ENCODE measurements around the gene SMIM43. TPM values are rescaled to one million over a fixed set of nuclear protein-coding genes. Genes with fewer than 3 reads are reported as not detected.

Gene SMIM43
- polyA plus RNA-seq, 1 of the 3 experiments (the other 2 are of a cell fraction): 37.2 TPM

- WGBS (ENCODE audit: low lambda C conversion rate): 62% methylated on average over 6 of the region's 6 CpGs
- H3K79me2 ChIP-seq (ENCODE audit: insufficient read depth): no peaks in the 10 kb centered on the region
- H3K4me2 ChIP-seq: no peak overlapping the region
- no peaks in the 10 kb centered on the region for H3K9me3 ChIP-seq
- H3K4me1 ChIP-seq (ENCODE audit: control insufficient read depth in 1 of 2, insufficient read depth in 2 of 2, low read depth in 1 of 2, low read length in 1 of 2): peaks cover 0 to 18% of the 10 kb centered on the region in 2 experiments; a peak in 2 of 4 replicates
- H3K36me3 ChIP-seq (replicated peaks in 1 of 2; ENCODE audit: control insufficient read depth in 1 of 2, insufficient read depth in 2 of 2, low read length in 1 of 2): no peaks in the 10 kb centered on the region
- H3F3A ChIP-seq (replicated peaks; ENCODE audit: insufficient read depth): peaks cover 9% of the 10 kb centered on the region
- H3K9me2 ChIP-seq: no peaks in the 10 kb centered on the region
- TF ChIP-seq SIN3A (IDR thresholded peaks at IDR 0.05; ENCODE audit: borderline replicate concordance, low read depth, low read length): no peak
- TF ChIP-seq MAX (IDR thresholded peaks at IDR 0.05; ENCODE audit: low read depth): no peak
- no peak for TF ChIP-seq RFX5 (IDR thresholded peaks at IDR 0.05; ENCODE audit: low read length)
- ChIA-PET CTCF (interaction anchor here (1.1 to 1.2 kb wide), 2 partner anchors 9 to 40 kb away, joined by 3 to 5 read pairs; no protein-coding TSS in a partner anchor), POLR2A (no interaction called here)
- 0 out of 2 replicates have a peak overlapping the region, but pooled peaks have one; percentile 12 for H2AFZ ChIP-seq (ENCODE audit: low read depth)
- no peak overlapping the region for H3K9ac ChIP-seq
- no peaks in the 10 kb centered on the region for H3K27me3 ChIP-seq (ENCODE audit: insufficient read depth)
- H4K20me1 ChIP-seq (ENCODE audit: insufficient read depth): no peaks in the 10 kb centered on the region
- H3K4me3 ChIP-seq (ENCODE audit: low read depth in 2 of 2, low read length in 1 of 2): no peak overlapping the region
- peak overlapping the region in 1 of 2 experiments; percentile 75; a peak in 1 of 4 replicates for H3K27ac ChIP-seq (ENCODE audit: low read depth in 2 of 2, low read length in 1 of 2)
- DNase-seq: no peak
Observed at GRCh38 chr4:121776610-121777401, 11.8 kb upstream of the SMIM43 start.

GRCh38 chr4:121773883-121774282, 8.9 kb upstream of the SMIM43 start:
- no peak overlapping the region for H3K4me2 ChIP-seq
- DNase-seq: no peak
- 55% methylated on average over 1 of the region's 1 CpG for WGBS (ENCODE audit: low lambda C conversion rate)
- no peaks in the 10 kb centered on the region for H3K9me2 ChIP-seq
- ChIA-PET CTCF (interaction anchor here (0.8 kb wide), 1 partner anchor 19 kb away, joined by 3 read pairs; no protein-coding TSS in a partner anchor), POLR2A (no interaction called here)
- H3F3A ChIP-seq (replicated peaks; ENCODE audit: insufficient read depth): peaks cover 5% of the 10 kb centered on the region
- no peaks in the 10 kb centered on the region for H3K79me2 ChIP-seq (ENCODE audit: insufficient read depth)
- H3K27ac ChIP-seq (ENCODE audit: low read depth in 2 of 2, low read length in 1 of 2): no peak overlapping the region
- H3K9ac ChIP-seq: no peak overlapping the region
- H3K4me1 ChIP-seq (ENCODE audit: control insufficient read depth in 1 of 2, insufficient read depth in 2 of 2, low read depth in 1 of 2, low read length in 1 of 2): peaks cover 0 to 11% of the 10 kb centered on the region in 2 experiments; a peak in 3 of 4 replicates
- H3K36me3 ChIP-seq (replicated peaks in 1 of 2; ENCODE audit: control insufficient read depth in 1 of 2, insufficient read depth in 2 of 2, low read length in 1 of 2): no peaks in the 10 kb centered on the region
- no peaks in the 10 kb centered on the region for H4K20me1 ChIP-seq (ENCODE audit: insufficient read depth)
- H2AFZ ChIP-seq (ENCODE audit: low read depth): no peak overlapping the region
- H3K27me3 ChIP-seq (ENCODE audit: insufficient read depth): no peaks in the 10 kb centered on the region
- no peaks in the 10 kb centered on the region for H3K9me3 ChIP-seq
- no peak for TF ChIP-seq CTCF (IDR thresholded peaks at IDR 0.05)
- no peak for TF ChIP-seq GATA2 (CRISPR knock-in tag; IDR thresholded peaks at IDR 0.05)
- TF ChIP-seq YY1 (IDR thresholded peaks at IDR 0.05; ENCODE audit: low read depth): no peak
- TF ChIP-seq REST (IDR thresholded peaks at IDR 0.05; ENCODE audit: low read depth, low read length): no peak
- no peak for TF ChIP-seq SMC3 (IDR thresholded peaks at IDR 0.05; ENCODE audit: low read depth, low read length)
- TF ChIP-seq MAX (IDR thresholded peaks at IDR 0.05; ENCODE audit: low read depth): no peak
- TF ChIP-seq MXI1 (IDR thresholded peaks at IDR 0.05; ENCODE audit: low read depth, low read length): no peak
- TF ChIP-seq GABPA (IDR thresholded peaks at IDR 0.05; ENCODE audit: low read depth): no peak
- TF ChIP-seq TAF1 (IDR thresholded peaks at IDR 0.05; ENCODE audit: borderline replicate concordance, low read depth, low read length): no peak
- no peak for TF ChIP-seq PBX3 (IDR thresholded peaks at IDR 0.05)
- TF ChIP-seq EP300 (IDR thresholded peaks at IDR 0.05; ENCODE audit: borderline replicate concordance in 1 of 2, low read depth in 1 of 2, low read length in 1 of 2): no peak
- TF ChIP-seq FOXJ3 (CRISPR knock-in tag; IDR thresholded peaks at IDR 0.05): no peak
- TF ChIP-seq POLR2AphosphoS5 (IDR thresholded peaks at IDR 0.05; ENCODE audit: low read depth, low read length): no peak
- no peak for TF ChIP-seq MEF2A (IDR thresholded peaks at IDR 0.05; ENCODE audit: borderline replicate concordance, low read depth)
- no peak for TF ChIP-seq RAD21 (IDR thresholded peaks at IDR 0.05; ENCODE audit: low read length)
- TF ChIP-seq RCOR1 (IDR thresholded peaks at IDR 0.05; ENCODE audit: low read length): no peak
- TF ChIP-seq USF1 (IDR thresholded peaks at IDR 0.05; ENCODE audit: borderline replicate concordance, low read depth): no peak
- H3K4me3 ChIP-seq (ENCODE audit: low read depth in 2 of 2, low read length in 1 of 2): no peak overlapping the region

Measured in SK-N-SH (cell line).